ENCODE results near the gene UBE2E2.

UBE2E2 gene

DNA sequence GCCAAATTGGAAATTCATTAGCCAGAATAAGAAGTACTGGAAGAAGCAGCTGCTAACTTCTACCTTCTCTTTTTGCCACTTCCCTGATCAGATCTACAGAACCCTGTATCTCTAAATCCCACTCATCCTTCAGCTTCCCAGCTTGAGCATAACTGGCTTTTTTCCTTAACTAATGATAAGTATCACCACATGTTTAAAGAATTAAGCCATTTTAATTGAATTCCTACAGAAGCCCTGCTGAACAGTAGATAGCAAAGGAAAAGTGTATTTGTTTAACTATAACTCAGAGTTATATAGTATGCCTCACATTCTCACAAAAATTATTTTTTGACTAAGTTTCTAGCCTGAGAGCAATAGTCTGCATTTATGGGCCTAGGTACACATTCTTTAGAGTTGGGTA is 262.4 kb downstream of the UBE2E2 start:
- no peaks in the 10 kb centered on the region for H3K79me2 ChIP-seq (ENCODE audit: control insufficient read depth, low read length)
- H3K9me2 ChIP-seq (replicated peaks; ENCODE audit: control insufficient read depth, low read length) = no peaks in the 10 kb centered on the region
- no peak for TF ChIP-seq EZH2phosphoT487 (IDR thresholded peaks at IDR 0.05; ENCODE audit: borderline replicate concordance, low read length)
- TF ChIP-seq, protein P1, sequence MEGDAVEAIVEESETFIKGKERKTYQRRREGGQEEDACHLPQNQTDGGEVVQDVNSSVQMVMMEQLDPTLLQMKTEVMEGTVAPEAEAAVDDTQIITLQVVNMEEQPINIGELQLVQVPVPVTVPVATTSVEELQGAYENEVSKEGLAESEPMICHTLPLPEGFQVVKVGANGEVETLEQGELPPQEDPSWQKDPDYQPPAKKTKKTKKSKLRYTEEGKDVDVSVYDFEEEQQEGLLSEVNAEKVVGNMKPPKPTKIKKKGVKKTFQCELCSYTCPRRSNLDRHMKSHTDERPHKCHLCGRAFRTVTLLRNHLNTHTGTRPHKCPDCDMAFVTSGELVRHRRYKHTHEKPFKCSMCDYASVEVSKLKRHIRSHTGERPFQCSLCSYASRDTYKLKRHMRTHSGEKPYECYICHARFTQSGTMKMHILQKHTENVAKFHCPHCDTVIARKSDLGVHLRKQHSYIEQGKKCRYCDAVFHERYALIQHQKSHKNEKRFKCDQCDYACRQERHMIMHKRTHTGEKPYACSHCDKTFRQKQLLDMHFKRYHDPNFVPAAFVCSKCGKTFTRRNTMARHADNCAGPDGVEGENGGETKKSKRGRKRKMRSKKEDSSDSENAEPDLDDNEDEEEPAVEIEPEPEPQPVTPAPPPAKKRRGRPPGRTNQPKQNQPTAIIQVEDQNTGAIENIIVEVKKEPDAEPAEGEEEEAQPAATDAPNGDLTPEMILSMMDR (IDR thresholded peaks at IDR 0.05; ENCODE audit: low read depth, low read length, poor library complexity, severe bottlenecking) = no peak
- no peaks in the 10 kb centered on the region for H3K27me3 ChIP-seq (ENCODE audit: control insufficient read depth, low read length)
- no peak overlapping the region for H3K4me3 ChIP-seq (ENCODE audit: low read length)
- no peak overlapping the region for H3K27ac ChIP-seq (ENCODE audit: low read depth, low read length)
- H3K9me3 ChIP-seq (ENCODE audit: control insufficient read depth, insufficient read depth, low read length) = peaks cover 10% of the 10 kb centered on the region; the same call in 1 of the 2 replicates
- H3K4me1 ChIP-seq (ENCODE audit: control insufficient read depth, low read length) = no peaks in the 10 kb centered on the region
- no peak overlapping the region for H3K4me2 ChIP-seq (ENCODE audit: low read length)
- H4K20me1 ChIP-seq (ENCODE audit: control insufficient read depth, insufficient read depth, low read depth, low read length) = no peaks in the 10 kb centered on the region
- no peaks in the 10 kb centered on the region for H3F3A ChIP-seq (ENCODE audit: control insufficient read depth, insufficient read depth)
- H3K36me3 ChIP-seq (ENCODE audit: control insufficient read depth, low read length) = no peaks in the 10 kb centered on the region

DNA sequence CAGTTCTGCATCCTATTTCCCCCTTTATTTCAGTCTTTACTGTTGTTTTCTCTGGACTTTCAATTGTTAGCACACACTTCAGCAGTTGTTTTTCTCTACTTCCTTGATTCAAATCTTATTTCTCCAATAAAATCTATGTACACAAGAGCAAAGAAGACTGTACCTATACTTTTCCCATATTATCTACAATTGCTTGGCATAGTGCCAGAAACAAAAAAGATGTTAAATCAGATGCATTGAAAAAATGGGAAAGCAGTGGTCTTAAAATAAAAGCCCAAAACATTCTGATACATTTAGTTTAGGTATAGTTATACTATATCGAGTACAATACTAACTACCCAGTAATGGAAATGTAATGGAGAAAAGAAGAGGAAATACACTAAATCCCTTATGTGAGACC is 265.1 kb downstream of the UBE2E2 start:
- H3K27ac ChIP-seq (ENCODE audit: low read depth, low read length) = no peak overlapping the region
- H3K9me2 ChIP-seq (replicated peaks; ENCODE audit: control insufficient read depth, low read length) = no peaks in the 10 kb centered on the region
- no peak overlapping the region for H3K4me2 ChIP-seq (ENCODE audit: low read length)
- no peaks in the 10 kb centered on the region for H3K36me3 ChIP-seq (ENCODE audit: control insufficient read depth, low read length)
- H3K9me3 ChIP-seq (ENCODE audit: control insufficient read depth, insufficient read depth, low read length) = peaks cover 10% of the 10 kb centered on the region; the same call in 1 of the 2 replicates
- H3K27me3 ChIP-seq (ENCODE audit: control insufficient read depth, low read length) = no peaks in the 10 kb centered on the region
- H3F3A ChIP-seq (ENCODE audit: control insufficient read depth, insufficient read depth) = no peaks in the 10 kb centered on the region
- no peak overlapping the region for H3K4me3 ChIP-seq (ENCODE audit: low read length)
- H3K4me1 ChIP-seq (ENCODE audit: control insufficient read depth, low read length) = no peaks in the 10 kb centered on the region
- H4K20me1 ChIP-seq (ENCODE audit: control insufficient read depth, insufficient read depth, low read depth, low read length) = no peaks in the 10 kb centered on the region
- H3K79me2 ChIP-seq (ENCODE audit: control insufficient read depth, low read length) = no peaks in the 10 kb centered on the region
- no peak for TF ChIP-seq EZH2phosphoT487 (IDR thresholded peaks at IDR 0.05; ENCODE audit: borderline replicate concordance, low read length)
- TF ChIP-seq, protein P1 (IDR thresholded peaks at IDR 0.05; ENCODE audit: low read depth, low read length, poor library complexity, severe bottlenecking) = no peak

DNA sequence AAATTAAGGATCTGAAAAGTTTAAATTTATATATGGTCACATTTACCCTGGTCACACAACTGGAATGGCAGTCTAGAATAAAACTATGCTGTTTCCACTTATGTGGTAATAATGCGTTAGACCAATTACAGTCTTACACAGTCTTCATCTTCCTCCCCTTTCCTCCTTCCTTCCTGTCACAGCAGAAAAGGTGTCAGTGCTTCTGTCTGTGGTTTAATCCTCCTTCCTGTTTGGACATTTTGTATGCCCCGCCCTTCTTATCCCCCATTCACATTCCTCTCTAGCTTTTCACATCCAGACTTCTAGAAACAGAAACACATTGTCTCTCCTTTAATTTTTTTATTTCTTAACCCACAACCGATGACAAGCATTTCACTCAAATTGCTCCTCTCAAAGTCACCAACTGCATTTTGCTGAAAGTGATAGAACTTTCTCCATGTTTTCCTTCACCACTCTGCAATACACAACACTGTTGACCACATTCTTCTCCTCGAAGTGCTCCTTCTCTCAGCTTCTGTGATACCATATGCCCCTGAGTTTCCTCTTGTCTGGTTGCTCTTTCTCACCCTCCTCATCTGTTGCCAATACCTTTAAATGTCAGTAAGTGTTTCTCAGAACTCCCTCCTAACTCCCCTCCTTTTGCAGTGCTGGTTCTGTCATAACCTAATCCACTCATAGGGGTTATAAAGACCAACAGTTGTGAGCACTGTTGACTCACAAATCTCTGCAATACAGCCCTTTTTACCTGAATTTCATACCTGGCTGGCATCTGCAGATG is 271.6 kb downstream of the UBE2E2 start:
- H3F3A ChIP-seq (ENCODE audit: control insufficient read depth, insufficient read depth) = no peaks in the 10 kb centered on the region
- H3K9me2 ChIP-seq (replicated peaks; ENCODE audit: control insufficient read depth, low read length) = no peaks in the 10 kb centered on the region
- TF ChIP-seq EZH2phosphoT487 (IDR thresholded peaks at IDR 0.05; ENCODE audit: borderline replicate concordance, low read length) = no peak
- TF ChIP-seq, protein P1 (IDR thresholded peaks at IDR 0.05; ENCODE audit: low read depth, low read length, poor library complexity, severe bottlenecking) = no peak
- no peaks in the 10 kb centered on the region for H3K79me2 ChIP-seq (ENCODE audit: control insufficient read depth, low read length)
- H3K4me2 ChIP-seq (ENCODE audit: low read length) = no peak overlapping the region
- no peaks in the 10 kb centered on the region for H4K20me1 ChIP-seq (ENCODE audit: control insufficient read depth, insufficient read depth, low read depth, low read length)
- peaks cover 14% of the 10 kb centered on the region for H3K9me3 ChIP-seq (ENCODE audit: control insufficient read depth, insufficient read depth, low read length)
- H3K27ac ChIP-seq (ENCODE audit: low read depth, low read length) = no peak overlapping the region
- no peak overlapping the region for H3K4me3 ChIP-seq (ENCODE audit: low read length)
- H3K27me3 ChIP-seq (ENCODE audit: control insufficient read depth, low read length) = no peaks in the 10 kb centered on the region
- peaks cover 8% of the 10 kb centered on the region for H3K4me1 ChIP-seq (ENCODE audit: control insufficient read depth, low read length)
- H3K36me3 ChIP-seq (ENCODE audit: control insufficient read depth, low read length) = no peaks in the 10 kb centered on the region
